ENCODE data around the gene LMNTD1.
"Not testable (repeated sequence)": the region's sequence is repeated elsewhere in the genome, so short reads cannot be mapped to it uniquely, and the experiment has no call there.

The LMNTD1 gene

GRCh38 chr12:25553098-25553497 lies at the start of gene LMNTD1:
LMNTD1 (minus strand) TSS chr12:25553283; CDS start chr12:25552959, 324 bp downstream.
- DNase-seq, result no peak

GRCh38 chr12:25598956-25599355 lies 45.9 kb upstream of the LMNTD1 start:
- no peak for DNase-seq

- not testable (repeated sequence) for DNase-seq
Measured at GRCh38 chr12:25595496-25595895, 42.4 kb upstream of the LMNTD1 start.

GRCh38 chr12:25594376-25594775 lies 41.3 kb upstream of the LMNTD1 start:
- DNase-seq, result no peak

- no peak for DNase-seq
Measured at GRCh38 chr12:25592725-25593495, 39.8 kb upstream of the LMNTD1 start.

- no peak for DNase-seq
Measured at GRCh38 chr12:25591144-25591543, 38.1 kb upstream of the LMNTD1 start.

GRCh38 chr12:25590011-25590721 lies 37.1 kb upstream of the LMNTD1 start:
- DNase-seq, result peak; percentile 5

- no peak for DNase-seq
Measured at GRCh38 chr12:25587346-25587745, 34.3 kb upstream of the LMNTD1 start.

GRCh38 chr12:25585662-25586061 lies 32.6 kb upstream of the LMNTD1 start:
- no peak for DNase-seq

GRCh38 chr12:25585021-25585523 lies 32.0 kb upstream of the LMNTD1 start:
- no peak for DNase-seq

GRCh38 chr12:25584596-25584995 lies 31.5 kb upstream of the LMNTD1 start:
- DNase-seq, result no peak

GRCh38 chr12:25583545-25583944 lies 30.5 kb upstream of the LMNTD1 start:
- no peak for DNase-seq

- no peak for DNase-seq
Measured at GRCh38 chr12:25581067-25581466, 28.0 kb upstream of the LMNTD1 start.

GRCh38 chr12:25578411-25579143 lies 25.5 kb upstream of the LMNTD1 start:
- no peak for DNase-seq

- DNase-seq, result no peak
Measured at GRCh38 chr12:25574761-25575160, 21.7 kb upstream of the LMNTD1 start.

GRCh38 chr12:25573346-25573745 lies 20.3 kb upstream of the LMNTD1 start:
- DNase-seq, result no peak

GRCh38 chr12:25570418-25570817 lies 17.3 kb upstream of the LMNTD1 start:
- DNase-seq, result no peak

GRCh38 chr12:25566202-25566949 lies 13.3 kb upstream of the LMNTD1 start:
- no peak for DNase-seq

- no peak for DNase-seq
Measured at GRCh38 chr12:25558586-25558985, 5.5 kb upstream of the LMNTD1 start.

- DNase-seq, result peak; percentile 1
Measured at GRCh38 chr12:25557830-25558436, 4.8 kb upstream of the LMNTD1 start.

GRCh38 chr12:25556153-25556552 lies 3.1 kb upstream of the LMNTD1 start:
- DNase-seq, result no peak

- DNase-seq, result no peak
Measured at GRCh38 chr12:25552681-25553080, 402 bp downstream of the LMNTD1 start.

Measured in activated T-cell treated with anti-CD3 and anti-CD28 coated beads for 4 hours (primary cell).